ENCODE measurements around the gene RALGAPA2. TPM values are rescaled to one million over a fixed set of nuclear protein-coding genes. Genes with fewer than 3 reads are reported as not detected.

The RALGAPA2 gene
- total RNA-seq, 1 experiment from 2014 or later, result 13.4 TPM

DNA sequence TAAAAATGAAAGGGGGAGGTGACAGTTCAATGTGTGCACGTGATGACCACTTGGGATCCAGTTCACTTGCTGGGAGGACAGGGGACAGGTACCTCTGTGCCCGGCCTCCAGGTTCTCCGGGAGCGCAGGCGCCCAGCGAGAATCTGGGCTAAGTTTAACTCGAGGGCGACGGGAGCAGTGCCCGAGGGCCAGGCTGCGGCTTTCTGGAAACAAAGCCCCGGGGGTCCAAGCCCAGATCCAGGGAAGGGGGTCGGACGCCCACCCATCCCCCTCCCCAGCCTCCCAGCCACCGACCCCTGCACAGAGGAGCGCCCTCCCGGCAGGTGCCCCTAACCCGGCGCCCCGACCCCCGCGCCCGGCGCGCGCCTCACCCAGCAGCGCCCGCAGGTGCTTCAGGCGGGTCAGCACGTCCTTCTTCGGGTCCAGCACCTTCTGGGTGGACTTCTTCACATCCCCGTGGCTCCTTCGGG lies 405 bp downstream of the RALGAPA2 start:
- CTCF ChIA-PET, result no interaction called here
- DNase-seq (ENCODE audit: low read depth, low spot score) (no peak), ATAC-seq (peak; percentile 64)

DNA sequence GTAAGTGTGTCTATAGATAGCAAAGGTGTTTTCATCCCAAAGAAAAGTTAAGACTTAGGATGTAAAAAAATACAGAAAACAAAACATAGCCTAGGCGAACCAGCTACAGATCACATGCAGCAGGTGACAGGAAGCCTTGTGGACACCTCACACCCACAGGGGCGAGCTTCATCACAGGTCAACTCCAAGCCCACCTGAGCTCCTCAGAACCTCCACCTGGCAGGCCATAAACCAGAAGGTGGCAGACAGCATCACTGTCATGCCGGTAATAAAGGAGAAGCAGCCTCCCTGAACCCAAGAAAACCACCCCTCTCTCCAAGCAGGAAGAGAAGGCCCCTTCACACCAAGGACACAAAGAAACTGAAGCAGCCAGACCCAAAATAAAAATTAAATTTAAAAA lies 1.0 kb downstream of the RALGAPA2 start:
- H3K4me1 ChIP-seq (ENCODE audit: control insufficient read depth, insufficient read depth, low read length), result peaks cover 11% of the 10 kb centered on the region
- POLR2A ChIA-PET, result no interaction called here
- H3K36me3 ChIP-seq (ENCODE audit: control insufficient read depth, insufficient read depth, low read length), result no peaks in the 10 kb centered on the region
- TF ChIP-seq SIN3A (IDR thresholded peaks at IDR 0.05; ENCODE audit: borderline replicate concordance, insufficient read depth, low read depth, low read length) (no peak), POLR2AphosphoS5 (IDR thresholded peaks at IDR 0.05; ENCODE audit: low read depth, low read length) (no peak), TCF7L2 (IDR thresholded peaks at IDR 0.05; ENCODE audit: low read depth, low read length) (no peak)
- TF ChIP-seq, protein P1, sequence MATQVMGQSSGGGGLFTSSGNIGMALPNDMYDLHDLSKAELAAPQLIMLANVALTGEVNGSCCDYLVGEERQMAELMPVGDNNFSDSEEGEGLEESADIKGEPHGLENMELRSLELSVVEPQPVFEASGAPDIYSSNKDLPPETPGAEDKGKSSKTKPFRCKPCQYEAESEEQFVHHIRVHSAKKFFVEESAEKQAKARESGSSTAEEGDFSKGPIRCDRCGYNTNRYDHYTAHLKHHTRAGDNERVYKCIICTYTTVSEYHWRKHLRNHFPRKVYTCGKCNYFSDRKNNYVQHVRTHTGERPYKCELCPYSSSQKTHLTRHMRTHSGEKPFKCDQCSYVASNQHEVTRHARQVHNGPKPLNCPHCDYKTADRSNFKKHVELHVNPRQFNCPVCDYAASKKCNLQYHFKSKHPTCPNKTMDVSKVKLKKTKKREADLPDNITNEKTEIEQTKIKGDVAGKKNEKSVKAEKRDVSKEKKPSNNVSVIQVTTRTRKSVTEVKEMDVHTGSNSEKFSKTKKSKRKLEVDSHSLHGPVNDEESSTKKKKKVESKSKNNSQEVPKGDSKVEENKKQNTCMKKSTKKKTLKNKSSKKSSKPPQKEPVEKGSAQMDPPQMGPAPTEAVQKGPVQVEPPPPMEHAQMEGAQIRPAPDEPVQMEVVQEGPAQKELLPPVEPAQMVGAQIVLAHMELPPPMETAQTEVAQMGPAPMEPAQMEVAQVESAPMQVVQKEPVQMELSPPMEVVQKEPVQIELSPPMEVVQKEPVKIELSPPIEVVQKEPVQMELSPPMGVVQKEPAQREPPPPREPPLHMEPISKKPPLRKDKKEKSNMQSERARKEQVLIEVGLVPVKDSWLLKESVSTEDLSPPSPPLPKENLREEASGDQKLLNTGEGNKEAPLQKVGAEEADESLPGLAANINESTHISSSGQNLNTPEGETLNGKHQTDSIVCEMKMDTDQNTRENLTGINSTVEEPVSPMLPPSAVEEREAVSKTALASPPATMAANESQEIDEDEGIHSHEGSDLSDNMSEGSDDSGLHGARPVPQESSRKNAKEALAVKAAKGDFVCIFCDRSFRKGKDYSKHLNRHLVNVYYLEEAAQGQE (IDR thresholded peaks at IDR 0.05; ENCODE audit: insufficient read depth in 1 of 2, low read depth in 2 of 2, low read length in 1 of 2), result no peak
- TF ChIP-seq, protein P2, sequence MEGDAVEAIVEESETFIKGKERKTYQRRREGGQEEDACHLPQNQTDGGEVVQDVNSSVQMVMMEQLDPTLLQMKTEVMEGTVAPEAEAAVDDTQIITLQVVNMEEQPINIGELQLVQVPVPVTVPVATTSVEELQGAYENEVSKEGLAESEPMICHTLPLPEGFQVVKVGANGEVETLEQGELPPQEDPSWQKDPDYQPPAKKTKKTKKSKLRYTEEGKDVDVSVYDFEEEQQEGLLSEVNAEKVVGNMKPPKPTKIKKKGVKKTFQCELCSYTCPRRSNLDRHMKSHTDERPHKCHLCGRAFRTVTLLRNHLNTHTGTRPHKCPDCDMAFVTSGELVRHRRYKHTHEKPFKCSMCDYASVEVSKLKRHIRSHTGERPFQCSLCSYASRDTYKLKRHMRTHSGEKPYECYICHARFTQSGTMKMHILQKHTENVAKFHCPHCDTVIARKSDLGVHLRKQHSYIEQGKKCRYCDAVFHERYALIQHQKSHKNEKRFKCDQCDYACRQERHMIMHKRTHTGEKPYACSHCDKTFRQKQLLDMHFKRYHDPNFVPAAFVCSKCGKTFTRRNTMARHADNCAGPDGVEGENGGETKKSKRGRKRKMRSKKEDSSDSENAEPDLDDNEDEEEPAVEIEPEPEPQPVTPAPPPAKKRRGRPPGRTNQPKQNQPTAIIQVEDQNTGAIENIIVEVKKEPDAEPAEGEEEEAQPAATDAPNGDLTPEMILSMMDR (IDR thresholded peaks at IDR 0.05), result no peak
- intact Hi-C loops (cut with micrococcal nuclease; ENCODE audit: unreplicated experiment) (no loop called here), in situ Hi-C loops (cut with HindIII; ENCODE audit: low pct_unique_long_range_greater_than_20kb, low sequenced_read_pairs) (no loop called here)
- DNase-seq (ENCODE audit: low read depth, low spot score) (no peak), ATAC-seq (no peak)
- H3K27me3 ChIP-seq (ENCODE audit: control insufficient read depth, insufficient read depth, low read length), result no peaks in the 10 kb centered on the region
- CTCF ChIA-PET, result no interaction called here
- H3K9me3 ChIP-seq (ENCODE audit: control insufficient read depth, insufficient read depth, low read depth, low read length), result no peaks in the 10 kb centered on the region
- BruUV-seq (replicated peaks), result no TSS peak
- H3K27ac ChIP-seq (ENCODE audit: low read length), result peak overlapping the region; percentile 55
- peak overlapping the region; percentile 72 for H3K4me3 ChIP-seq (ENCODE audit: low read depth in 2 of 2, low read length in 2 of 2)

More for the DNA sequence above, 405 bp downstream of the RALGAPA2 start:
- BruUV-seq (replicated peaks), result no TSS peak
- POLR2A ChIA-PET, result interaction anchor here (0.6 kb wide), 1 partner anchor 25 kb away, joined by 7 read pairs; no protein-coding TSS in a partner anchor
- H3K36me3 ChIP-seq (ENCODE audit: control insufficient read depth, insufficient read depth, low read length), result no peaks in the 10 kb centered on the region
- in situ Hi-C loops (cut with HindIII; ENCODE audit: low pct_unique_long_range_greater_than_20kb, low sequenced_read_pairs) (no loop called here), intact Hi-C loops (cut with micrococcal nuclease; ENCODE audit: unreplicated experiment) (no loop called here)
- H3K9me3 ChIP-seq (ENCODE audit: control insufficient read depth, insufficient read depth, low read depth, low read length), result no peaks in the 10 kb centered on the region
- H3K27me3 ChIP-seq (ENCODE audit: control insufficient read depth, insufficient read depth, low read length), result no peaks in the 10 kb centered on the region
- peak overlapping the region; percentile 55 for H3K27ac ChIP-seq (ENCODE audit: low read length)
- TF ChIP-seq SIN3A (IDR thresholded peaks at IDR 0.05; ENCODE audit: borderline replicate concordance, insufficient read depth, low read depth, low read length), result 0 out of 2 replicates have a peak, but pooled peaks have one; percentile 32
- TF ChIP-seq, protein P2 (IDR thresholded peaks at IDR 0.05), result no peak
- no peak for TF ChIP-seq TCF7L2 (IDR thresholded peaks at IDR 0.05; ENCODE audit: low read depth, low read length)
- TF ChIP-seq, protein P1 (IDR thresholded peaks at IDR 0.05; ENCODE audit: insufficient read depth in 1 of 2, low read depth in 2 of 2, low read length in 1 of 2), result no peak
- TF ChIP-seq POLR2AphosphoS5 (IDR thresholded peaks at IDR 0.05; ENCODE audit: low read depth, low read length), result no peak
- peak overlapping the region; percentile 72 for H3K4me3 ChIP-seq (ENCODE audit: low read depth in 2 of 2, low read length in 2 of 2)
- peaks cover 11% of the 10 kb centered on the region for H3K4me1 ChIP-seq (ENCODE audit: control insufficient read depth, insufficient read depth, low read length)

Data from Panc1 (cell line).